OCI-LY7 (cell line): ENCODE results near the gene C7orf25. TPM values are rescaled to one million over a fixed set of nuclear protein-coding genes. Genes with fewer than 3 reads are reported as not detected.

Experiments used
- BruUV-seq: library from RNA; stranded (reverse); fragments of 400-500 nt; replicated peaks from 2 replicates; lab custom pipeline; 2021; lab: Mats Ljungman, UMichigan
- CTCF ChIA-PET: fragments of 300-600 bp; sonication (Branson Sonifier 250); formaldehyde crosslinking; loops from one replicate; lab custom pipeline; 2022; ENCODE audit warnings: antibody characterized with exemption; ENCODE audit not compliant: unreplicated experiment; lab: Charles Lee
- POLR2A ChIA-PET: fragments of 300-600 bp; sonication (Branson Sonifier 250); formaldehyde crosslinking; loops from one replicate; lab custom pipeline; 2022; ENCODE audit warnings: antibody characterized with exemption; lab: Charles Lee
- DNase-seq: peaks from one replicate; pipeline ENCODE4 v3.0.0-alpha.2; 2015; ENCODE audit warnings: low spot score
- H2AFZ ChIP-seq: fragments of 200-600 bp; sonication (generic), shearing (Covaris generic); 2 replicates; pipeline ENCODE4 v1.6.1; 2014; ENCODE audit warnings: mild to moderate bottlenecking, antibody characterized with exemption, low read length, moderate library complexity
- H3K27ac ChIP-seq: fragments of 200-600 bp; sonication (generic); 2 replicates; pipeline ENCODE4 v1.5.1; 2014; ENCODE audit warnings: mixed run types, low read depth, mild to moderate bottlenecking, moderate library complexity, low read length, inconsistent platforms; ENCODE audit not compliant: poor library complexity, severe bottlenecking
- H3K36me3 ChIP-seq: fragments of 200-600 bp; sonication (generic); 2 replicates; pipeline ENCODE4 v1.6.1; 2014; ENCODE audit warnings: mild to moderate bottlenecking, antibody characterized with exemption, low read length, moderate library complexity, mixed read lengths; ENCODE audit not compliant: insufficient read depth
- H3K4me1 ChIP-seq: fragments of 200-600 bp; sonication (generic); 2 replicates; pipeline ENCODE4 v1.5.1; 2014; ENCODE audit warnings: mild to moderate bottlenecking, low read length; ENCODE audit not compliant: insufficient read depth, poor library complexity, severe bottlenecking
- H3K4me2 ChIP-seq: fragments of 200-600 bp; sonication (generic); 2 replicates; pipeline ENCODE4 v1.6.1; 2014; ENCODE audit warnings: mild to moderate bottlenecking, low read length
- H3K4me3 ChIP-seq: fragments of 200-600 bp; sonication (generic); 2 replicates; pipeline ENCODE4 v1.5.1; 2014; ENCODE audit warnings: mild to moderate bottlenecking, low read depth, low read length; ENCODE audit not compliant: poor library complexity, severe bottlenecking
- H3K79me2 ChIP-seq: fragments of 200-600 bp; sonication (generic); 2 replicates; pipeline ENCODE4 v1.6.1; 2016; ENCODE audit warnings: low read depth, mild to moderate bottlenecking, low read length, moderate library complexity, mixed read lengths; ENCODE audit not compliant: insufficient read depth
- H3K9me2 ChIP-seq: fragments of 200-600 bp; sonication (generic); 2 replicates; pipeline ENCODE4 v1.6.1; 2016; ENCODE audit warnings: mild to moderate bottlenecking, low read length, mixed read lengths; ENCODE audit not compliant: insufficient read depth
- H3K9me3 ChIP-seq: fragments of 200-600 bp; sonication (generic); 2 replicates; pipeline ENCODE4 v1.6.1; 2014; ENCODE audit warnings: mild to moderate bottlenecking, mixed run types, low read length, mixed read lengths
- H4K20me1 ChIP-seq: fragments of 200-600 bp; sonication (generic); 2 replicates; pipeline ENCODE4 v1.6.1; 2014; ENCODE audit warnings: mild to moderate bottlenecking, antibody characterized with exemption, low read length, moderate library complexity, mixed read lengths; ENCODE audit not compliant: insufficient read depth
- EZH2phosphoT487 ChIP-seq: fragments of 200-600 bp; sonication (generic); IDR thresholded peaks from 2 replicates; pipeline ENCODE4 v1.6.1; 2018; ENCODE audit warnings: low read depth, borderline replicate concordance, mild to moderate bottlenecking, mixed run types, antibody characterized with exemption, low read length, moderate library complexity, mixed read lengths
- intact Hi-C: fragments of 100-400 bp; cut with micrococcal nuclease; formaldehyde crosslinking; loops from one replicate; pipeline ENCODE4 v1.10.0; 2022; ENCODE audit not compliant: unreplicated experiment
- total RNA-seq, 2 experiments: library from RNA; depleted of rRNA in 1 of 2; stranded (reverse); fragments of >200 nt in 1 of 2; shearing (Covaris generic) in 1 of 2; gene quantifications; 2 replicates each; pipeline ENCODE4 v1.2.3, GENCODE V29; 2014 to 2022
- TF ChIP-seq, protein P1 (sequence below): fragments of 200-600 bp; sonication (generic); conservative IDR thresholded peaks from 2 replicates; pipeline ENCODE4 v1.5.1; 2014; ENCODE audit warnings: mild to moderate bottlenecking, antibody characterized with exemption, low read length, moderate library complexity, mixed read lengths

The C7orf25 gene
- total RNA-seq, 2 experiments from 2014 or later, result 6.0 to 9.1 TPM

DNA sequence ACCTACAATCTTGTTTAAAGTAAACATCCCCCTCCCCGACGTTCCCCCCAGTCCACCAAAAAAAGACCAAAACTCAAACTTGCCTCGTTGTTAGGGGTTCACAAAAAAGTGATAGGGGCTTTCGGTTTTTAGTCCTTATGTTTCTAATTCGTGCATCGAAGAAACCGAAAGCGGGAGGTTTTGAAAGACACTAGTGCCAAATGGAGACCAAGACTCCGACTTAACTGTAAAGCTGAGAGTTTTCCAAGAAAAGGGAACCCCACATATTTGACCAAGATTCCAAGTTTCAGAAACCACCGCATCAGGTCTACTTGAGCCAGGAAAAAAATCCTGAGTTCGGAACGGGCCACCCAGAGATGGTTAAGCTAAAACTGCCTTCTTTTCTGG, 19.6 kb upstream of the C7orf25 start:
- CTCF ChIA-PET, result no interaction called here
- H3K4me1 ChIP-seq, result peaks cover 47% of the 10 kb centered on the region
- POLR2A ChIA-PET, result interaction anchor here (0.9 to 4.6 kb wide), 7 partner anchors 10 to 240 kb away, joined by 3 to 25 read pairs (median 5); partner anchors contain the start of gene C7orf25
- no peaks in the 10 kb centered on the region for H3K9me2 ChIP-seq
- H3K27ac ChIP-seq, result peak overlapping the region; percentile 58
- H3K4me3 ChIP-seq, result peak overlapping the region; percentile 96
- peak overlapping the region; percentile 65; the same call in 1 of the 2 replicates for H2AFZ ChIP-seq
- peaks cover 81% of the 10 kb centered on the region for H3K79me2 ChIP-seq
- peak overlapping the region; percentile 93 for H3K4me2 ChIP-seq
- H3K9me3 ChIP-seq, result no peaks in the 10 kb centered on the region
- TF ChIP-seq EZH2phosphoT487, result no peak
- peak; percentile 36 for DNase-seq
- H4K20me1 ChIP-seq, result peaks cover 40% of the 10 kb centered on the region
- intact Hi-C loops, result loop anchor here (10.0 kb wide), 1 partner anchor 653 kb away; the partner anchor contains the start of gene STK17A
- no TSS peak for BruUV-seq
- H3K36me3 ChIP-seq, result peaks cover 64% of the 10 kb centered on the region

DNA sequence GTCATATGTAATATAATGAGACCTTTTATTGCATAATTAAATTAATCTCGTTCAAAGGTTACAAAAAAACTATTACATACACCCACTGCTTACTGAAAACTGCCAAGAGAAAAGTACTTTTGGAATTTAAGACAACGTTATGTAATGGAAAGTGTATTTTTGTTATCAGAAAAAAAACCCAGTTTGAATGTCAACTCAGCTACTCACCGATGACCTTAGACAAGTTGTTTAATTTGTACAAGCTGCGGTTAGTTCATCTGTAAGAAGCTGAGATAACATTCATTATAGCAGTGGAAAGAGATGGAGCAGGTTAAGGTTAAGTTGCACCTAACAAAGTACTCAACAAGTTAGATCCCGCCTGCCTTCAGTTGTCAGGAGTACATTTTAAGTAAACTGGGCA, 19.0 kb upstream of the C7orf25 start:
- CTCF ChIA-PET, result no interaction called here
- H4K20me1 ChIP-seq, result peaks cover 43% of the 10 kb centered on the region
- TF ChIP-seq EZH2phosphoT487, result no peak
- TF ChIP-seq, protein P1, sequence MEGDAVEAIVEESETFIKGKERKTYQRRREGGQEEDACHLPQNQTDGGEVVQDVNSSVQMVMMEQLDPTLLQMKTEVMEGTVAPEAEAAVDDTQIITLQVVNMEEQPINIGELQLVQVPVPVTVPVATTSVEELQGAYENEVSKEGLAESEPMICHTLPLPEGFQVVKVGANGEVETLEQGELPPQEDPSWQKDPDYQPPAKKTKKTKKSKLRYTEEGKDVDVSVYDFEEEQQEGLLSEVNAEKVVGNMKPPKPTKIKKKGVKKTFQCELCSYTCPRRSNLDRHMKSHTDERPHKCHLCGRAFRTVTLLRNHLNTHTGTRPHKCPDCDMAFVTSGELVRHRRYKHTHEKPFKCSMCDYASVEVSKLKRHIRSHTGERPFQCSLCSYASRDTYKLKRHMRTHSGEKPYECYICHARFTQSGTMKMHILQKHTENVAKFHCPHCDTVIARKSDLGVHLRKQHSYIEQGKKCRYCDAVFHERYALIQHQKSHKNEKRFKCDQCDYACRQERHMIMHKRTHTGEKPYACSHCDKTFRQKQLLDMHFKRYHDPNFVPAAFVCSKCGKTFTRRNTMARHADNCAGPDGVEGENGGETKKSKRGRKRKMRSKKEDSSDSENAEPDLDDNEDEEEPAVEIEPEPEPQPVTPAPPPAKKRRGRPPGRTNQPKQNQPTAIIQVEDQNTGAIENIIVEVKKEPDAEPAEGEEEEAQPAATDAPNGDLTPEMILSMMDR, result no peak
- POLR2A ChIA-PET, result interaction anchor here (1.0 to 4.6 kb wide), 4 partner anchors 17 to 44 kb away, joined by 4 to 25 read pairs (median 16); partner anchors contain the start of gene C7orf25
- peaks cover 51% of the 10 kb centered on the region for H3K4me1 ChIP-seq
- peak overlapping the region; percentile 93 for H3K4me2 ChIP-seq
- H3K36me3 ChIP-seq, result peaks cover 64% of the 10 kb centered on the region
- no peak overlapping the region for H2AFZ ChIP-seq
- H3K9me3 ChIP-seq, result no peaks in the 10 kb centered on the region
- intact Hi-C loops, result loop anchor here (10.0 kb wide), 1 partner anchor 654 kb away; the partner anchor contains the start of gene STK17A
- DNase-seq, result no peak
- BruUV-seq, result no TSS peak
- H3K27ac ChIP-seq, result peak overlapping the region; percentile 58
- peak overlapping the region; percentile 96 for H3K4me3 ChIP-seq
- H3K79me2 ChIP-seq, result peaks cover 87% of the 10 kb centered on the region
- no peaks in the 10 kb centered on the region for H3K9me2 ChIP-seq

DNA sequence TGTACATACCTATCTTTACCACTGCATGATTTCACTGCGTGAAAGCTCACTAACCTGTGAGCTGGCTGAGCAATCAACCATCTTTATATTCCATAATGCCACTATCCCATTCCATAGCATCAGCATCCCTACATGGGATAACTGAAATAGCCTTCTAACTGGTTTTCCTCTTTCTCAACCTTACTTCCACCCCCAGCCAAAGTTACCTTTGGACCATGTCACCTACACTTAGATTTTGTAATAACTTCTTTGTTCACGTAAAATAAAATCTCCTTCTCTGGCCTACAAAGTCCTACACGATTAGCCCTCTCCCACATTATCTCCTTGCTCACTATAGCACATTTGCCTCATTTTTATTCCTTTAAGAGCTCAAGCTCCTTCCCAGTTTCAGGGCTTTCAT, 17.6 kb upstream of the C7orf25 start:
- Histone ChIP-seq H3K4me3 (peak overlapping the region; percentile 96), H3K4me2 (peak overlapping the region; percentile 93), H3K9me3 (no peaks in the 10 kb centered on the region), H3K27ac (no peak overlapping the region), H3K9me2 (no peaks in the 10 kb centered on the region), H2AFZ (no peak overlapping the region), H3K4me1 (peaks cover 55% of the 10 kb centered on the region), H3K36me3 (peaks cover 65% of the 10 kb centered on the region), H4K20me1 (peaks cover 43% of the 10 kb centered on the region), H3K79me2 (peaks cover 97% of the 10 kb centered on the region)
- CTCF ChIA-PET, result no interaction called here
- intact Hi-C loops, result no loop called here
- DNase-seq, result no peak
- no TSS peak for BruUV-seq
- POLR2A ChIA-PET, result interaction anchor here (0.5 to 4.6 kb wide), 5 partner anchors 10 to 996 kb away, joined by 3 to 25 read pairs (median 5); partner anchors contain the start of gene C7orf25
- TF ChIP-seq, protein P1, result no peak
- no peak for TF ChIP-seq EZH2phosphoT487
